DND-41 (cell line): ENCODE data around the gene KIFAP3.

Experiments used
- ATAC-seq: fragments of 200-7000 bp; cut with Tn5 transposase; 3 replicates; pipeline ENCODE4 v1.9.1; 2021; ENCODE audit warnings: low read depth; ENCODE audit not compliant: insufficient read depth
- DNase-seq: peaks from one replicate; pipeline ENCODE4 v3.0.0-alpha.2; 2020
- H2AFZ ChIP-seq: 2 replicates; pipeline ENCODE4 v1.6.0; 2012; ENCODE audit warnings: low read depth, low read length
- H3K27ac ChIP-seq: 2 replicates; pipeline ENCODE4 v1.5.1; 2012; ENCODE audit warnings: low read length, inconsistent platforms
- H3K27me3 ChIP-seq: fragments of 200-600 bp; sonication (generic); 2 replicates; pipeline ENCODE4 v1.6.0; 2012; ENCODE audit warnings: low read length, mild to moderate bottlenecking, inconsistent platforms; ENCODE audit not compliant: insufficient read depth, poor library complexity
- H3K36me3 ChIP-seq: 2 replicates; pipeline ENCODE4 v1.5.1; 2012; ENCODE audit warnings: low read length, inconsistent platforms; ENCODE audit not compliant: insufficient read depth
- H3K4me1 ChIP-seq: 2 replicates; pipeline ENCODE4 v1.5.1; 2012; ENCODE audit warnings: mild to moderate bottlenecking, low read length; ENCODE audit not compliant: insufficient read depth
- H3K4me2 ChIP-seq: 2 replicates; pipeline ENCODE4 v1.6.0; 2012; ENCODE audit warnings: mild to moderate bottlenecking, moderate library complexity, low read length, inconsistent platforms; ENCODE audit not compliant: insufficient read depth
- H3K4me3 ChIP-seq, 2 experiments: fragments of 200-600 bp in 1 of 2; shearing (Covaris generic) in 1 of 2; 2 replicates each; pipeline ENCODE4 v1.5.1; 2012 to 2016; ENCODE audit warnings: inconsistent platforms in 2 of 2, low read length in 2 of 2, mild to moderate bottlenecking in 2 of 2, low read depth in 1 of 2, moderate library complexity in 1 of 2
- H3K79me2 ChIP-seq: 2 replicates; pipeline ENCODE4 v1.6.0; 2012; ENCODE audit warnings: low read length, inconsistent platforms; ENCODE audit not compliant: insufficient read depth
- H3K9ac ChIP-seq: 2 replicates; pipeline ENCODE4 v1.6.0; 2012; ENCODE audit warnings: low read depth, mild to moderate bottlenecking, inconsistent platforms, low read length, moderate library complexity
- H3K9me3 ChIP-seq: 2 replicates; pipeline ENCODE4 v1.5.1; 2012; ENCODE audit warnings: low read length, moderate library complexity, mild to moderate bottlenecking, inconsistent platforms; ENCODE audit not compliant: insufficient read depth, severe bottlenecking
- H4K20me1 ChIP-seq: 2 replicates; pipeline ENCODE4 v1.6.0; 2012; ENCODE audit warnings: low read length; ENCODE audit not compliant: insufficient read depth
- EZH2 ChIP-seq: IDR thresholded peaks from 3 replicates; pipeline ENCODE4 v1.6.1; 2012; ENCODE audit warnings: borderline replicate concordance, low read depth, mild to moderate bottlenecking, moderate library complexity, low read length, inconsistent platforms; ENCODE audit not compliant: severe bottlenecking
- TF ChIP-seq, protein P1 (sequence below): IDR thresholded peaks from 2 replicates; pipeline ENCODE4 v1.5.1; 2012; ENCODE audit warnings: borderline replicate concordance, low read length, moderate library complexity, mild to moderate bottlenecking; ENCODE audit not compliant: poor library complexity, severe bottlenecking; ENCODE audit errors: extremely low read depth

The KIFAP3 gene

DNA sequence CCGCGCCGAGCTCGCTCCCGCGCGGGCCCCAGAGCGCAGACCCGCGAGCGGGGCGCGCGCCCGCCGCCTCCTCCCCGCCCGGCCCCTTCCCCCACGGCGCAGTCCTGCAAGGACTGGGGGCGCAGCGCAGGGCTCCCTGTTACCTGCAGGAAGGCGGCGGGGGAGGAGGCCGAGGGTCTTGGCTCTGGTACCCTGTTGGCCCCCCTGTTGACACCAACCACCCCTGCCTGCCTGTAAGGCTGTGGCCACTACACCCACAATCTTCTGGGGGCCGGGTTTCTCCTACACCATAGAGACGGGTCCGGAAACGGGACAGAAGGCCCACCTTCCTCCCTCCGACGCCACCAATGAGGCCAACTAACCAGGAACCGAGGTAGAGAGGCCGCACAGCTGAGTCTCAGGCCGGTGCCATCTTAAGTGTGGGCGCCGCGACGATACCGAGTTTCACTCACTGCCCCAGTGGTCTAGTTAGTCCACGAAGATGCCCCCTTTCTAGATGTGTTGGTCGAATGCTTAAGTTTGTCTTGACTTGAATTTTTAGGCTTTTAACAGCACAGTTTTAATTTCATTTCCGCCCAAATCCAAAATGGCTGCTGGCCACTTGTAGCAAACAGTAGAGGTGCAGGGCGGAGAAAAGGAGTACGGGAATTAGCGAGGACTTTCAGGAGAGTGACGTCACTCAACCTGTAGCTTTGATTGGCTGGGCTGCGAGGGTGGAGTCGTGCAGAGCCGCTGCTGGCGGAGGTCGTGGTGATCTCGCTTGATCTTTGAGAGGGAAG, 180.7 kb downstream of the KIFAP3 start, which contains the start of gene SCYL3:
SCYL3 (minus strand) TSS at position 252 of the 779 bp plus-strand sequence. CDS start 5,056 bp downstream, outside the sequence.
- TF ChIP-seq EZH2 = no peak
- TF ChIP-seq, protein P1, sequence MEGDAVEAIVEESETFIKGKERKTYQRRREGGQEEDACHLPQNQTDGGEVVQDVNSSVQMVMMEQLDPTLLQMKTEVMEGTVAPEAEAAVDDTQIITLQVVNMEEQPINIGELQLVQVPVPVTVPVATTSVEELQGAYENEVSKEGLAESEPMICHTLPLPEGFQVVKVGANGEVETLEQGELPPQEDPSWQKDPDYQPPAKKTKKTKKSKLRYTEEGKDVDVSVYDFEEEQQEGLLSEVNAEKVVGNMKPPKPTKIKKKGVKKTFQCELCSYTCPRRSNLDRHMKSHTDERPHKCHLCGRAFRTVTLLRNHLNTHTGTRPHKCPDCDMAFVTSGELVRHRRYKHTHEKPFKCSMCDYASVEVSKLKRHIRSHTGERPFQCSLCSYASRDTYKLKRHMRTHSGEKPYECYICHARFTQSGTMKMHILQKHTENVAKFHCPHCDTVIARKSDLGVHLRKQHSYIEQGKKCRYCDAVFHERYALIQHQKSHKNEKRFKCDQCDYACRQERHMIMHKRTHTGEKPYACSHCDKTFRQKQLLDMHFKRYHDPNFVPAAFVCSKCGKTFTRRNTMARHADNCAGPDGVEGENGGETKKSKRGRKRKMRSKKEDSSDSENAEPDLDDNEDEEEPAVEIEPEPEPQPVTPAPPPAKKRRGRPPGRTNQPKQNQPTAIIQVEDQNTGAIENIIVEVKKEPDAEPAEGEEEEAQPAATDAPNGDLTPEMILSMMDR = peak; percentile 4
- Histone ChIP-seq H3K4me3 (peak within 1 kb of the TSS; percentile 79 to 96), H3K27ac (peak within 1 kb of the TSS; percentile 99)

DNA sequence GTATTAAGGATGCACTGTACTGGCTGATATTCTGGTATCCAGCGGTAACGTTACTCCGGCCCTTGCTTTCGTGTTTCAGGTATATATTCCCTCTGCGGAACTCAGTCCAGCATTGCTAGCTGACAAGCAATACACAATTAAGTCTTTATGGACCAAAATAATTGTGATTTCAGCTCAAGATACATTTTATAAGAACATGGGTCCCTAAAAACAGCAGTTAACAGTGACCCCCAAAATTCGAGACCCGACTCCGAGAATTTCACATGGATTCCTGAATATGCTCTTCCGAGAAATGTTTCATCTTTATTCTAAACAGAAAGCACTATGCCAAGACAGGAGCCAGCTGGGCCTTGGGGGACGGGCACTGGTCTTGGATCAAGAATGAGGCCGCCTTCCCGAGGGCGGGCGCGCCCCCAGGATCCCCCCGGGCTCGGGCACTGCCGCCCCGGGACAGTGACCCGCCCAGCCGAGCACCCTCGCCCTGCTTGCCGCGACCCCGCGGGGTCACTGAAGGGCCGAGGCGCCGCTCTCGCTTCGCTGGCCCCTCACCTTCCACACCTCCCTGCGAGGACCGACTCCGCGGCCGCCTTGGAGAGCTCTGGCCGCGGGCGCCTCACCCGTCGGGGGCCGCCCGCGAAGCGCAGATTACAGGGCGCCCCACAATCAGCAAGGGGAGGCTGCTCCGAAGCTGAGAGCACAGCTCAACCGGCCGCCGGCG, 181.4 kb downstream of the KIFAP3 start:
- no peaks in the 10 kb centered on the region for H3K27me3 ChIP-seq
- H3K4me2 ChIP-seq = peak overlapping the region; percentile 96
- peaks cover 6% of the 10 kb centered on the region for H3K36me3 ChIP-seq
- H2AFZ ChIP-seq = peak overlapping the region; percentile 74
- ATAC-seq = peak; percentile 4
- peak overlapping the region; percentile 90 for H3K9ac ChIP-seq
- TF ChIP-seq, protein P1 = no peak
- no peak for TF ChIP-seq EZH2
- H3K79me2 ChIP-seq = peaks cover 48% of the 10 kb centered on the region
- H3K9me3 ChIP-seq = no peaks in the 10 kb centered on the region
- H3K4me3 ChIP-seq = peak overlapping the region; percentile 79 to 96
- no peaks in the 10 kb centered on the region for H4K20me1 ChIP-seq
- H3K4me1 ChIP-seq = peaks cover 36% of the 10 kb centered on the region
- peak; percentile 46 for DNase-seq
- H3K27ac ChIP-seq = peak overlapping the region; percentile 99

More for the DNA sequence above, 180.7 kb downstream of the KIFAP3 start, which contains the start of gene SCYL3:
- Histone ChIP-seq H3K4me1 (peaks cover 36% of the 10 kb centered on the region), H3K9ac (peak within 1 kb of the TSS; percentile 90), H3K79me2 (peaks cover 42% of the 10 kb centered on the region), H3K36me3 (no peaks in the 10 kb centered on the region), H2AFZ (peak within 1 kb of the TSS; percentile 86), H3K4me2 (peak within 1 kb of the TSS; percentile 96), H3K9me3 (no peaks in the 10 kb centered on the region), H3K27me3 (no peaks in the 10 kb centered on the region), H4K20me1 (no peaks in the 10 kb centered on the region)
- ATAC-seq = peak; percentile 94
- peak; percentile 95 for DNase-seq

DNA sequence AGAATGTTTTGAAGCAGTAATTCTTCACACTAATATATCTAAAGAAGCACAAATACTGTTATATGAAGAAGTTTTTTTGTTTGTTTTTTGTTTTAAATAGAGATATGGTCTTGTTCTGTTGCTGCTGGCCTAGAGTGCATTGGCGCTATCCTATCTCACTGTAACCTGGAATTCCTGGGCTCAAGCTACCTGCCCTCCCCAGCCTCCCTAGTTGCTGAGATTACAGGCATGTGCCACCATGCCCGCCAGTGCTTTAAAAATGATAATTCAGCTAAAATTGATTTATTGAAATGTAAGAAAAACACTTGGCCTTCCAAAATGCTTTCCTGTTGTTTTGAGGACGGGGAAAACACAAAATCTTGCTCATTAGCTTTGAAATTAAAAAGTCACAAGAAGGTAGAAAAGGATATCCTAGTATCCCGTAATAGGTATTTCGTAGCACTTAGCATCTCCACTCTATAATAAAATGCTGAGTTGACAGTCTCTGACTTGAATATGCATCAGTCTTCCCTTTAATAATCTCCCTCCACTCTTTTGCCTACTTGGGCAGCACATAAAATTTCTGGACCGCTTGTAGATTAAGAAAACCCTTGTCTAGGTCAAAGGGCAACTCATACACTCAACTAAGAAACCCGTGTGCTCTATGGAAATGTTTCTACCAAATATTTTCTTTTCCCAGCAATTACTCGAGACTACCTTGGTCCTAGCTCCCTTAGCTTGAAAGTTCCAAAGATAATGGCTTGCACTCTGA, 182.1 kb downstream of the KIFAP3 start:
- no peak for ATAC-seq
- Histone ChIP-seq H3K79me2 (peaks cover 51% of the 10 kb centered on the region), H3K4me3 (peak overlapping the region; percentile 79 to 96), H3K4me1 (peaks cover 36% of the 10 kb centered on the region), H3K9ac (peak overlapping the region; percentile 90), H3K36me3 (peaks cover 13% of the 10 kb centered on the region), H3K4me2 (peak overlapping the region; percentile 96), H3K9me3 (no peaks in the 10 kb centered on the region), H3K27me3 (no peaks in the 10 kb centered on the region), H2AFZ (peak overlapping the region; percentile 74), H4K20me1 (no peaks in the 10 kb centered on the region), H3K27ac (peak overlapping the region; percentile 99)
- no peak for DNase-seq
- TF ChIP-seq, protein P1 = no peak
- no peak for TF ChIP-seq EZH2
